Measurements from ENCODE around the gene SLC14A1. TPM values are rescaled to one million over a fixed set of nuclear protein-coding genes. Genes with fewer than 3 reads are reported as not detected.

SLC14A1 gene
- not detected in 2 replicates for total RNA-seq (2022)
- Bru-seq, nascent RNA, result percentile 9 among the genes with signal in this experiment
- BruChase-seq, experiment 1, labeled RNA remaining after a 6-hour chase, result not detected
- BruChase-seq, experiment 2, labeled RNA remaining after a 2-hour chase, result not detected
- long read RNA-seq, result 0 reads

GRCh38 chr18:45723567-45724355, at the start of gene SLC14A1:
Gene SLC14A1 (plus strand): TSS chr18:45724181. CDS start chr18:45730321, 6,140 bp downstream.
- no peaks in the 10 kb centered on the region for H3K9me3 Mint-ChIP-seq (ENCODE audit: low read depth, unreplicated experiment)

GRCh38 chr18:45677276-45677807, 46.6 kb upstream of the SLC14A1 start:
- H3K4me3 Mint-ChIP-seq (ENCODE audit: low read depth, unreplicated experiment), result no peak overlapping the region
- intact Hi-C loops (cut with micrococcal nuclease; ENCODE audit: unreplicated experiment), result no loop called here
- H3K9me3 Mint-ChIP-seq (ENCODE audit: low read depth, unreplicated experiment), result no peaks in the 10 kb centered on the region
- H3K36me3 Mint-ChIP-seq (ENCODE audit: insufficient read depth, unreplicated experiment), result no peaks in the 10 kb centered on the region
- TF ChIP-seq, protein P1, sequence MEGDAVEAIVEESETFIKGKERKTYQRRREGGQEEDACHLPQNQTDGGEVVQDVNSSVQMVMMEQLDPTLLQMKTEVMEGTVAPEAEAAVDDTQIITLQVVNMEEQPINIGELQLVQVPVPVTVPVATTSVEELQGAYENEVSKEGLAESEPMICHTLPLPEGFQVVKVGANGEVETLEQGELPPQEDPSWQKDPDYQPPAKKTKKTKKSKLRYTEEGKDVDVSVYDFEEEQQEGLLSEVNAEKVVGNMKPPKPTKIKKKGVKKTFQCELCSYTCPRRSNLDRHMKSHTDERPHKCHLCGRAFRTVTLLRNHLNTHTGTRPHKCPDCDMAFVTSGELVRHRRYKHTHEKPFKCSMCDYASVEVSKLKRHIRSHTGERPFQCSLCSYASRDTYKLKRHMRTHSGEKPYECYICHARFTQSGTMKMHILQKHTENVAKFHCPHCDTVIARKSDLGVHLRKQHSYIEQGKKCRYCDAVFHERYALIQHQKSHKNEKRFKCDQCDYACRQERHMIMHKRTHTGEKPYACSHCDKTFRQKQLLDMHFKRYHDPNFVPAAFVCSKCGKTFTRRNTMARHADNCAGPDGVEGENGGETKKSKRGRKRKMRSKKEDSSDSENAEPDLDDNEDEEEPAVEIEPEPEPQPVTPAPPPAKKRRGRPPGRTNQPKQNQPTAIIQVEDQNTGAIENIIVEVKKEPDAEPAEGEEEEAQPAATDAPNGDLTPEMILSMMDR (IDR thresholded peaks at IDR 0.05; ENCODE audit: unreplicated experiment), result no peak
- no TSS peak for BruUV-seq (replicated peaks)
- H3K4me1 Mint-ChIP-seq (ENCODE audit: low read depth, unreplicated experiment), result no peaks in the 10 kb centered on the region
- H3K27me3 Mint-ChIP-seq (ENCODE audit: unreplicated experiment), result peaks cover 90% of the 10 kb centered on the region
- CTCF ChIA-PET, result interaction anchor here (0.9 kb wide), 1 partner anchor 10 kb away, joined by 4 read pairs; no protein-coding TSS in a partner anchor
- no peak for DNase-seq
- no peak overlapping the region for H3K27ac Mint-ChIP-seq (ENCODE audit: unreplicated experiment)

More at GRCh38 chr18:45723567-45724355, at the start of gene SLC14A1:
- BruUV-seq (replicated peaks), result no TSS peak
- intact Hi-C loops (cut with micrococcal nuclease; ENCODE audit: unreplicated experiment), result loop anchor here (1.0 kb wide), 1 partner anchor 116 kb away; no protein-coding TSS in a partner anchor
- Mint-ChIP-seq H3K36me3 (ENCODE audit: insufficient read depth, unreplicated experiment) (no peaks in the 10 kb centered on the region), H3K27me3 (ENCODE audit: unreplicated experiment) (peaks cover 14% of the 10 kb centered on the region), H3K27ac (ENCODE audit: unreplicated experiment) (no peak within 1 kb of the TSS), H3K4me3 (ENCODE audit: low read depth, unreplicated experiment) (no peak within 1 kb of the TSS), H3K4me1 (ENCODE audit: low read depth, unreplicated experiment) (peaks cover 23% of the 10 kb centered on the region)
- no peak for DNase-seq
- CTCF ChIA-PET, result interaction anchor here (1.1 to 4.8 kb wide), 3 partner anchors 113 to 156 kb away, joined by 5 to 33 read pairs (median 14); no protein-coding TSS in a partner anchor
- TF ChIP-seq, protein P1 (IDR thresholded peaks at IDR 0.05; ENCODE audit: unreplicated experiment), result no peak

DNA sequence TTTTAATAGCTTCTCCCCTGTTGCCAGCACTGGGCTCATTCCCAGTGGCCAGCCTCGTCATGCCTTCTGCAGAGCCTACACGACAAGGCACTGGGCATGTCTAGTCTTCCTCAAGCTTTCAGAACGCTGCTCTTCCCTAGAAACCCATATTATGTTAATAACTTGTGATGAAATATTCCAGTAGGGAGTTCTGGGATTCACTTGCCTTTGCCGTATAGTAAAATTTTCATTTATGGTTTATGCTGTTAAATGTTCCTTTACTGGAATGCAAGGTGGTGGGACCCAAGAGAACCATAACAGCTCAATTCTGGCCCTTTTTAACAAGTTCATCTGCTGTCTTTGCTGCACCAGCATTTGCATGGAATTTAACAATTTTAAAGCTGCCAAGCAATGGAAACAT, 45.5 kb upstream of the SLC14A1 start:
- TF ChIP-seq, protein P1 (IDR thresholded peaks at IDR 0.05; ENCODE audit: unreplicated experiment), result no peak
- CTCF ChIA-PET, result interaction anchor here (0.7 to 0.9 kb wide), 2 partner anchors 11 to 111 kb away, joined by 4 to 5 read pairs; no protein-coding TSS in a partner anchor
- intact Hi-C loops (cut with micrococcal nuclease; ENCODE audit: unreplicated experiment), result no loop called here
- no peaks in the 10 kb centered on the region for H3K9me3 Mint-ChIP-seq (ENCODE audit: low read depth, unreplicated experiment)
- H3K4me3 Mint-ChIP-seq (ENCODE audit: low read depth, unreplicated experiment), result no peak overlapping the region
- no TSS peak for BruUV-seq (replicated peaks)
- H3K27me3 Mint-ChIP-seq (ENCODE audit: unreplicated experiment), result peaks cover 90% of the 10 kb centered on the region
- H3K4me1 Mint-ChIP-seq (ENCODE audit: low read depth, unreplicated experiment), result no peaks in the 10 kb centered on the region
- H3K27ac Mint-ChIP-seq (ENCODE audit: unreplicated experiment), result no peak overlapping the region
- no peak for DNase-seq
- H3K36me3 Mint-ChIP-seq (ENCODE audit: insufficient read depth, unreplicated experiment), result no peaks in the 10 kb centered on the region

GRCh38 chr18:45678850-45679249, 45.1 kb upstream of the SLC14A1 start:
- Mint-ChIP-seq H3K9me3 (ENCODE audit: low read depth, unreplicated experiment) (no peaks in the 10 kb centered on the region), H3K4me1 (ENCODE audit: low read depth, unreplicated experiment) (no peaks in the 10 kb centered on the region), H3K36me3 (ENCODE audit: insufficient read depth, unreplicated experiment) (no peaks in the 10 kb centered on the region), H3K27me3 (ENCODE audit: unreplicated experiment) (peaks cover 91% of the 10 kb centered on the region), H3K27ac (ENCODE audit: unreplicated experiment) (no peak overlapping the region), H3K4me3 (ENCODE audit: low read depth, unreplicated experiment) (no peak overlapping the region)
- BruUV-seq (replicated peaks), result no TSS peak
- CTCF ChIA-PET, result interaction anchor here (0.7 kb wide), 1 partner anchor 111 kb away, joined by 5 read pairs; no protein-coding TSS in a partner anchor
- intact Hi-C loops (cut with micrococcal nuclease; ENCODE audit: unreplicated experiment), result no loop called here
- TF ChIP-seq, protein P1 (IDR thresholded peaks at IDR 0.05; ENCODE audit: unreplicated experiment), result no peak
- no peak for DNase-seq
